Measurements from ENCODE around the gene KRTAP21-1. TPM values are rescaled to one million over a fixed set of nuclear protein-coding genes. Genes with fewer than 3 reads are reported as not detected.
"Not testable (repeated sequence)": the region's sequence is repeated elsewhere in the genome, so short reads cannot be mapped to it uniquely, and the experiment has no call there.

The KRTAP21-1 gene
- not detected for total RNA-seq
- not detected for polyA plus RNA-seq
- total RNA-seq = not detected

DNA sequence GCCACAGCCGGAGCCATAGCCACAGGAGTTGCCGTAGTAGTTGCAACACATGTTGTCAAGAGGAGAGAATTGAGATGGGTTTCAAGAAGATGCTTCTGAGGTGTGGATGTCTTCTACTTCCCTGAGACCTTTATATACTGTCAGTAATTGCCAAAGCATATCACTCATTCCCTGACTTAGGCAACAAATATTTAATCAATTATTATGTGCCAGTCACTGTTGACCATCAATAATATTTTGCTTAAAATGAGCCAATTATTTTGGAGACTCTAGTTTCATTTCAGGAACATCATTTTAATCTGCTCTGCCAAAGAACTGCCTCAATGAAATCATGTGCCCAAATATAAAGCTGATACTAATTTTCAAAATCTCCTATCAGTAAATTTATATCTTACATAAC is at the start of gene KRTAP21-1:
Gene KRTAP21-1 (minus strand): TSS at position 101 of the 400 bp plus-strand sequence. CDS start 50 bp downstream, at position 51.
- Mint-ChIP-seq H3K9me3 (peaks cover 0 to 11% (median 3%) of the 10 kb centered on the region in 11 donors), H3K27me3 (peaks cover 2 to 24% (median 22%) of the 10 kb centered on the region in 5 donors)
- DNase-seq; H3K36me3 ChIP-seq (ENCODE audit: control insufficient read depth in 2 of 3, insufficient read depth in 3 of 3, low read length in 3 of 3); H3K4me3 Mint-ChIP-seq; POLR2A ChIA-PET; H3K27ac ChIP-seq (ENCODE audit: low read depth, low read length); H3K27ac Mint-ChIP-seq; H3K27me3 ChIP-seq (ENCODE audit: control insufficient read depth in 2 of 2, insufficient read depth in 2 of 2, low read length in 2 of 2); CTCF ChIA-PET; H3K9me3 ChIP-seq (ENCODE audit: control insufficient read depth in 2 of 3, low read length in 3 of 3); intact Hi-C loops (cut with micrococcal nuclease); ATAC-seq; H3K4me1 ChIP-seq (ENCODE audit: control insufficient read depth in 2 of 2, insufficient read depth in 2 of 2, low read length in 2 of 2); H3K4me3 ChIP-seq (ENCODE audit: low read length); H3K36me3 Mint-ChIP-seq; H3K4me1 Mint-ChIP-seq: not testable (repeated sequence)

DNA sequence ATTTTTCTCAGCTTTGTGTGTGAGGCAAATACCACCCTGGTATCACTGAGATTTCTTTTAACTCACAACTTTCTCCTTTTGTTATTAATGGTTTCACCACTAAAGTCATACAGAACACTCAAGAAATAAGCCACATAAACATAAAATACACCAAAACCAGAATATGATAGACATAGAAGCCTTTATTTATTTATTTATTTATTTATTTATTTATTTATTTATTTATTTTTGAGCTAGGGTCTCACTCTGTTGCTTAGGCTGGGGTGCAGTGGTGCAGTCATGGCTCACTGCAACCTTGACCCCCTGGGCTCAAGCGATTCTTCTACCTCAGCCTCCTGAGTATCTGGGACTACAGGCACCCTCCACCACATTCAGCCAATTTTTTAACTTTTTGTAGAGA is 45.4 kb upstream of the KRTAP21-1 start:
- ATAC-seq = no peak
- no peak for DNase-seq

GRCh38 chr21:30793581-30794314 is 38.5 kb upstream of the KRTAP21-1 start:
- ATAC-seq (no peak), DNase-seq (no peak)
- H3K4me3 ChIP-seq (ENCODE audit: low read length) = no peak overlapping the region
- Mint-ChIP-seq H3K4me3 (no peak overlapping the region), H3K4me1 (no peaks in the 10 kb centered on the region), H3K36me3 (no peaks in the 10 kb centered on the region), H3K9me3 (peaks cover 0 to 6% (median 0%) of the 10 kb centered on the region in 11 donors), H3K27ac (no peak overlapping the region), H3K27me3 (peaks cover 7 to 23% (median 18%) of the 10 kb centered on the region in 5 donors)
- H3K4me1 ChIP-seq (ENCODE audit: control insufficient read depth in 2 of 2, insufficient read depth in 2 of 2, low read length in 2 of 2) = no peaks in the 10 kb centered on the region
- no peaks in the 10 kb centered on the region for H3K27me3 ChIP-seq (ENCODE audit: control insufficient read depth in 2 of 2, insufficient read depth in 2 of 2, low read length in 2 of 2)
- no peaks in the 10 kb centered on the region for H3K9me3 ChIP-seq (ENCODE audit: control insufficient read depth in 2 of 3, low read length in 3 of 3)
- CTCF ChIA-PET = interaction anchor here (0.6 kb wide), 1 partner anchor 21 kb away, joined by 3 read pairs; no protein-coding TSS in a partner anchor
- no peak overlapping the region for H3K27ac ChIP-seq (ENCODE audit: low read depth, low read length)
- intact Hi-C loops (cut with micrococcal nuclease) = no loop called here
- POLR2A ChIA-PET = no interaction called here
- no peaks in the 10 kb centered on the region for H3K36me3 ChIP-seq (ENCODE audit: control insufficient read depth in 2 of 3, insufficient read depth in 3 of 3, low read length in 3 of 3)

More for the DNA sequence above, 45.4 kb upstream of the KRTAP21-1 start:
- Mint-ChIP-seq H3K4me1 (no peaks in the 10 kb centered on the region), H3K9me3 (peaks cover 0 to 9% (median 0%) of the 10 kb centered on the region in 11 donors), H3K4me3 (no peak overlapping the region), H3K27ac (no peak overlapping the region), H3K27me3 (peaks cover 0 to 15% (median 4%) of the 10 kb centered on the region in 5 donors), H3K36me3 (no peaks in the 10 kb centered on the region)
- Histone ChIP-seq H3K27me3 (ENCODE audit: control insufficient read depth in 2 of 2, insufficient read depth in 2 of 2, low read length in 2 of 2) (no peaks in the 10 kb centered on the region), H3K9me3 (ENCODE audit: control insufficient read depth in 2 of 3, low read length in 3 of 3) (no peaks in the 10 kb centered on the region), H3K4me1 (ENCODE audit: control insufficient read depth in 2 of 2, insufficient read depth in 2 of 2, low read length in 2 of 2) (no peaks in the 10 kb centered on the region), H3K27ac (ENCODE audit: low read depth, low read length) (no peak overlapping the region), H3K4me3 (ENCODE audit: low read length) (no peak overlapping the region), H3K36me3 (ENCODE audit: control insufficient read depth in 2 of 3, insufficient read depth in 3 of 3, low read length in 3 of 3) (no peaks in the 10 kb centered on the region)
- ChIA-PET CTCF (interaction anchor here (0.6 kb wide), 1 partner anchor 461 kb away, joined by 3 read pairs; no protein-coding TSS in a partner anchor), POLR2A (no interaction called here)
- intact Hi-C loops (cut with micrococcal nuclease) = loop anchor here in 1 of 2 donors (10.0 kb wide), 1 partner anchor 64 kb away; no protein-coding TSS in a partner anchor

DNA sequence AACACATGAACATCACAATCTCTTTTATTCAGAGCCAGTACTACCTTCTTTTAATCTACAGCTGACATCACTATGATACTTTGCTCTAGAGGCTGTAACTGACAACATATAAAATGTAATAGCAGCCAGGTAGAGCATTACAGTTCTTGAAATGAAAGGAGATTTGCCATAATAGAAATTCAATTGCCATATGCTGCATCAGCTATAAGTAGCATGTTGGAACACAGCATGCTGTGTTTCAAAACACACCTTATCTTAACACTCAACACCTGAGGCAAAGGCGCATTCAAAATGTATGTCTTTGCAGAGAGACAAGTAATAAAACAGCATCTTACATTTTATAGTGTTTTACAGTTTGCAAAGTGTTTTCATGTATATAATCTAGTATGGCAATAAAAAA is 24.0 kb upstream of the KRTAP21-1 start:
- H3K36me3 Mint-ChIP-seq = no peaks in the 10 kb centered on the region
- H3K27me3 ChIP-seq (ENCODE audit: control insufficient read depth in 2 of 2, insufficient read depth in 2 of 2, low read length in 2 of 2) = no peaks in the 10 kb centered on the region
- ATAC-seq = no peak
- intact Hi-C loops (cut with micrococcal nuclease) = no loop called here
- H3K27ac ChIP-seq (ENCODE audit: low read depth, low read length) = no peak overlapping the region
- no peak overlapping the region for H3K4me3 ChIP-seq (ENCODE audit: low read length)
- ChIA-PET POLR2A (no interaction called here), CTCF (no interaction called here)
- no peaks in the 10 kb centered on the region for H3K36me3 ChIP-seq (ENCODE audit: control insufficient read depth in 2 of 3, insufficient read depth in 3 of 3, low read length in 3 of 3)
- no peaks in the 10 kb centered on the region for H3K9me3 ChIP-seq (ENCODE audit: control insufficient read depth in 2 of 3, low read length in 3 of 3)
- H3K27me3 Mint-ChIP-seq = peaks cover 2 to 29% (median 11%) of the 10 kb centered on the region in 5 donors
- no peak overlapping the region for H3K27ac Mint-ChIP-seq
- no peak for DNase-seq
- H3K4me3 Mint-ChIP-seq = no peak overlapping the region
- H3K9me3 Mint-ChIP-seq = peaks cover 0 to 10% (median 0%) of the 10 kb centered on the region in 11 donors
- no peaks in the 10 kb centered on the region for H3K4me1 Mint-ChIP-seq
- no peaks in the 10 kb centered on the region for H3K4me1 ChIP-seq (ENCODE audit: control insufficient read depth in 2 of 2, insufficient read depth in 2 of 2, low read length in 2 of 2)

GRCh38 chr21:30769724-30770431 is 14.7 kb upstream of the KRTAP21-1 start:
- no peaks in the 10 kb centered on the region for H3K27me3 ChIP-seq (ENCODE audit: control insufficient read depth in 2 of 2, insufficient read depth in 2 of 2, low read length in 2 of 2)
- DNase-seq (no peak), ATAC-seq (no peak)
- no peak overlapping the region for H3K4me3 ChIP-seq (ENCODE audit: low read length)
- H3K36me3 ChIP-seq (ENCODE audit: control insufficient read depth in 2 of 3, insufficient read depth in 3 of 3, low read length in 3 of 3) = no peaks in the 10 kb centered on the region
- peaks cover 0 to 10% (median 0%) of the 10 kb centered on the region in 11 donors for H3K9me3 Mint-ChIP-seq
- intact Hi-C loops (cut with micrococcal nuclease) = no loop called here
- CTCF ChIA-PET = no interaction called here
- no peak overlapping the region for H3K27ac ChIP-seq (ENCODE audit: low read depth, low read length)
- POLR2A ChIA-PET = no interaction called here
- H3K4me1 ChIP-seq (ENCODE audit: control insufficient read depth in 2 of 2, insufficient read depth in 2 of 2, low read length in 2 of 2) = no peaks in the 10 kb centered on the region
- no peaks in the 10 kb centered on the region for H3K9me3 ChIP-seq (ENCODE audit: control insufficient read depth in 2 of 3, low read length in 3 of 3)
- H3K4me3 Mint-ChIP-seq = no peak overlapping the region
- no peaks in the 10 kb centered on the region for H3K36me3 Mint-ChIP-seq
- no peaks in the 10 kb centered on the region for H3K4me1 Mint-ChIP-seq
- peaks cover 0 to 18% (median 2%) of the 10 kb centered on the region in 5 donors for H3K27me3 Mint-ChIP-seq
- H3K27ac Mint-ChIP-seq = no peak overlapping the region

DNA sequence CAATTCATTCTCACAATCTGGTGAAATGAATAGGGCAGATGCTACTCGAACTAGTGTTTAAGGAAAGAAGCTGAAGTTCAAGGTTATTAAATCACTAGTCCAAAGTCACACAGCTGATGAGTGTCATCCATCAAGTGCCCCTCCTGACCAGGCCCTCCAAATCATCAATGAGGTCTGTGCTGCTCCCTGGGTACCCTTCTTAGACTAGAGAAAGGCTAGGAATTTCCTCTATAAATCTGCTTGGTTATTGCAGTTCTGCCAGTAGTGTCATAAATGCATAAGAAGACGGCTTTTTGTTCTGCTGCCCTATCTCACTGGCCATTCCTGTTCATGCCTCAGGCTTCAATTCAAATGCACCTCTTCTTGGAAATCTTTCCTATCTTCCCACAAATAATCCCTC is 5.5 kb upstream of the KRTAP21-1 start:
- CTCF ChIA-PET = no interaction called here

More for the DNA sequence above, 5.5 kb upstream of the KRTAP21-1 start:
- Histone ChIP-seq H3K27me3 (ENCODE audit: control insufficient read depth in 2 of 2, insufficient read depth in 2 of 2, low read length in 2 of 2) (no peaks in the 10 kb centered on the region), H3K4me3 (ENCODE audit: low read length) (no peak overlapping the region), H3K27ac (ENCODE audit: low read depth, low read length) (no peak overlapping the region), H3K9me3 (ENCODE audit: control insufficient read depth in 2 of 3, low read length in 3 of 3) (no peaks in the 10 kb centered on the region), H3K4me1 (ENCODE audit: control insufficient read depth in 2 of 2, insufficient read depth in 2 of 2, low read length in 2 of 2) (no peaks in the 10 kb centered on the region), H3K36me3 (ENCODE audit: control insufficient read depth in 2 of 3, insufficient read depth in 3 of 3, low read length in 3 of 3) (no peaks in the 10 kb centered on the region)
- Mint-ChIP-seq H3K4me3 (no peak overlapping the region), H3K27ac (no peak overlapping the region), H3K9me3 (peaks cover 0 to 11% (median under 1%) of the 10 kb centered on the region in 11 donors), H3K27me3 (peaks cover 2 to 25% (median 14%) of the 10 kb centered on the region in 5 donors), H3K36me3 (peaks cover 0 to 3% (median 0%) of the 10 kb centered on the region in 5 donors), H3K4me1 (no peaks in the 10 kb centered on the region)
- DNase-seq = no peak
- no peak for ATAC-seq
- POLR2A ChIA-PET = no interaction called here
- intact Hi-C loops (cut with micrococcal nuclease) = no loop called here
